Lower leg skin (tissue), 3 donors: Measurements from ENCODE around the gene CD164L2.

Experiments used
- POLR2A ChIP-seq, 2 donors: fragments of 450-650 bp; IDR thresholded peaks; one replicate each; pipeline ENCODE4 v1.6.1; 2016 to 2017; ENCODE audit warnings: antibody characterized with exemption in 2 of 2, mild to moderate bottlenecking in 1 of 2, moderate library complexity in 1 of 2
- TF ChIP-seq, protein P1 (sequence below), 3 donors: fragments of 450-650 bp; IDR thresholded peaks; one replicate each; pipeline ENCODE4 v1.5.1; 2016; ENCODE audit warnings: antibody characterized with exemption in 3 of 3, mild to moderate bottlenecking in 3 of 3, moderate library complexity in 2 of 3

DNA sequence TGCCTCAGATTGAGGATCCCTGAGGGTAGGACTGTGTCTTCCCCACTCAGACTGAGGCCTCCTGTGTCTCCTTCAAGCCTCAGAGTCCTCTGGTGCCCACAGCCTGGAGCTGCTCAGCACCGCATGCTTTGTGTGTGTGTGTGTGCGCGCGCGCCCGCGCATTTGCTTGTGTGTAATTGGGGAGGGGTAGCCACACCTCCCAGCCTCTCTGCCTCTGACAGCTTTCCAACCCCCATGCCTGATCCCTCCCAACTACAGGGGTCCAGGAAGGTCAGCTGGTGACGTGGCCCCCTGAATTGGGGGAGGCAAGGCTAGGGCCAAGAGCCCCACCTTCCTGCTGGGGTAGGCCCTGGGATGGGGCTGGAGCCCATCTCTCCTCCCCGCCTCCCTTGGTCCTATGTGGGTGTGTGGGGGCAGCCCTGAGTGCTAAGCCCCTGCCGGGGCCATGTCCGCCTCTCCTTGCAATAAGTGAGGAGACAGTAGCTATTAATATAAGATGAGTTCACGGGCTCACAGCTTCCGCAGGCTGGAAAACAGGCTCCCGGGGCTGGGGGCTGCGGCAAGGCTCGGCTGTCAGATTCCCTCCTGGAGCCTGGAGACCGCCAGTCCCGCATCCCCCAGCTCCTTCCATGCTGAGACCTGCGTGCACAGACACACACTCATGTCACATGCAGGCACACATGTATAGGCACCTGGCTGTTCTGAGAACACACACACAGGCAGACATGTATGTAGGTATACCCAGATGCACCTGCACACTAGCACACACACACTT lies 16.3 kb upstream of the CD164L2 start:
- TF ChIP-seq, protein P1, sequence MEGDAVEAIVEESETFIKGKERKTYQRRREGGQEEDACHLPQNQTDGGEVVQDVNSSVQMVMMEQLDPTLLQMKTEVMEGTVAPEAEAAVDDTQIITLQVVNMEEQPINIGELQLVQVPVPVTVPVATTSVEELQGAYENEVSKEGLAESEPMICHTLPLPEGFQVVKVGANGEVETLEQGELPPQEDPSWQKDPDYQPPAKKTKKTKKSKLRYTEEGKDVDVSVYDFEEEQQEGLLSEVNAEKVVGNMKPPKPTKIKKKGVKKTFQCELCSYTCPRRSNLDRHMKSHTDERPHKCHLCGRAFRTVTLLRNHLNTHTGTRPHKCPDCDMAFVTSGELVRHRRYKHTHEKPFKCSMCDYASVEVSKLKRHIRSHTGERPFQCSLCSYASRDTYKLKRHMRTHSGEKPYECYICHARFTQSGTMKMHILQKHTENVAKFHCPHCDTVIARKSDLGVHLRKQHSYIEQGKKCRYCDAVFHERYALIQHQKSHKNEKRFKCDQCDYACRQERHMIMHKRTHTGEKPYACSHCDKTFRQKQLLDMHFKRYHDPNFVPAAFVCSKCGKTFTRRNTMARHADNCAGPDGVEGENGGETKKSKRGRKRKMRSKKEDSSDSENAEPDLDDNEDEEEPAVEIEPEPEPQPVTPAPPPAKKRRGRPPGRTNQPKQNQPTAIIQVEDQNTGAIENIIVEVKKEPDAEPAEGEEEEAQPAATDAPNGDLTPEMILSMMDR (IDR thresholded peaks at IDR 0.05): no peak
- TF ChIP-seq POLR2A (IDR thresholded peaks at IDR 0.05): no peak
